H1 (cell line): ENCODE measurements around the gene TYRP1. TPM values are rescaled to one million over a fixed set of nuclear protein-coding genes. Genes with fewer than 3 reads are reported as not detected.

Experiments
- CTCF ChIA-PET: fragments of 300-600 bp; sonication (Branson Sonifier 250); formaldehyde crosslinking; loops from one replicate; lab custom pipeline; 2021; ENCODE audit not compliant: partially characterized antibody; lab: Charles Lee
- POLR2A ChIA-PET: fragments of 300-600 bp; sonication (Branson Sonifier 250); formaldehyde crosslinking; loops from one replicate; lab custom pipeline; 2021; ENCODE audit warnings: inconsistent platforms; ENCODE audit not compliant: partially characterized antibody; lab: Charles Lee
- DNase-seq, 2 experiments: peaks; one replicate each; pipeline versions ENCODE4 v3.0.0 to v3.0.0-alpha.2; 2010 to 2022; ENCODE audit warnings: low spot score in 2 of 2, low read depth in 1 of 2, mixed read lengths in 1 of 2
- FAIRE-seq: peaks from 2 replicates; lab custom pipeline; 2011; peaks lifted over from hg19 to GRCh38; lab: Jason Lieb, UNC
- H2AFZ ChIP-seq: 2 replicates; pipeline ENCODE4 v1.8.1; 2012; ENCODE audit warnings: low read length, inconsistent platforms
- H2AK5ac ChIP-seq: 2 replicates; pipeline ENCODE4 v1.6.1; 2013; ENCODE audit warnings: low read depth, low read length
- H2BK120ac ChIP-seq: replicated peaks from 2 replicates; pipeline ENCODE3; 2013; ENCODE audit warnings: low read depth, low read length, inconsistent platforms
- H2BK12ac ChIP-seq: 2 replicates; pipeline ENCODE4 v1.6.1; 2013; ENCODE audit warnings: low read depth, low read length
- H2BK15ac ChIP-seq: 2 replicates; pipeline ENCODE4 v1.6.1; 2013; ENCODE audit warnings: low read length
- H2BK20ac ChIP-seq: 2 replicates; pipeline ENCODE4 v1.6.1; 2013; ENCODE audit warnings: low read length
- H2BK5ac ChIP-seq: 2 replicates; pipeline ENCODE4 v1.6.1; 2013; ENCODE audit warnings: low read depth, low read length
- H3K14ac ChIP-seq: 2 replicates; pipeline ENCODE4 v1.6.1; 2013; ENCODE audit warnings: inconsistent platforms; ENCODE audit not compliant: insufficient read length
- H3K18ac ChIP-seq: 2 replicates; pipeline ENCODE4 v1.6.1; 2013; ENCODE audit warnings: low read length; ENCODE audit errors: extremely low read depth
- H3K23ac ChIP-seq: 2 replicates; pipeline ENCODE4 v1.6.1; 2013; ENCODE audit warnings: inconsistent platforms; ENCODE audit not compliant: insufficient read length
- H3K23me2 ChIP-seq: 2 replicates; pipeline ENCODE4 v1.6.1; 2013; ENCODE audit warnings: low read depth, low read length
- H3K27ac ChIP-seq: 2 replicates; pipeline ENCODE4 v1.6.1; 2011; ENCODE audit warnings: low read depth, low read length, inconsistent platforms
- H3K27me3 ChIP-seq, 4 experiments: replicated peaks in 1 of 4; 1 replicate in 1 of 4; 2 replicates in 3 of 4; pipeline versions ENCODE4 v1.6.1 to v1.8.1; 2011 to 2013; ENCODE audit warnings: low read length in 3 of 4, mild to moderate bottlenecking in 3 of 4, inconsistent platforms in 2 of 4, mixed read lengths in 2 of 4, moderate library complexity in 1 of 4; ENCODE audit not compliant: control insufficient read depth in 3 of 4, insufficient read depth in 3 of 4; ENCODE audit errors: extremely low read depth in 1 of 4
- H3K36me3 ChIP-seq, 4 experiments: 2 replicates each; pipeline versions ENCODE4 v1.6.1 to v1.8.1; 2011 to 2013; ENCODE audit warnings: mild to moderate bottlenecking in 4 of 4, low read length in 3 of 4, moderate library complexity in 2 of 4, control low read depth in 1 of 4, inconsistent platforms in 1 of 4; ENCODE audit not compliant: insufficient read depth in 4 of 4, control insufficient read depth in 2 of 4
- H3K4ac ChIP-seq: replicated peaks from 2 replicates; pipeline ENCODE3; 2013; ENCODE audit warnings: low read length, low read depth, mixed read lengths, inconsistent platforms; ENCODE audit not compliant: insufficient read length
- H3K4me1 ChIP-seq, 4 experiments: replicated peaks in 1 of 4; 1 replicate in 1 of 4; 2 replicates in 3 of 4; pipeline versions ENCODE4 v1.6.1 to v1.8.1; 2011 to 2013; ENCODE audit warnings: low read length in 3 of 4, inconsistent platforms in 2 of 4, mixed read lengths in 1 of 4; ENCODE audit not compliant: insufficient read depth in 4 of 4, control insufficient read depth in 3 of 4
- H3K4me2 ChIP-seq, 2 experiments: 2 replicates each; pipeline versions ENCODE4 v1.6.1 to v1.8.1; 2011 to 2013; ENCODE audit warnings: low read depth in 2 of 2, low read length in 2 of 2, control low read depth in 1 of 2, inconsistent platforms in 1 of 2, mild to moderate bottlenecking in 1 of 2; ENCODE audit not compliant: insufficient read depth in 1 of 2
- H3K4me3 ChIP-seq, 4 experiments: fragments of 200-600, 300-600 bp in 1 of 4; sonication (generic), shearing (Covaris generic), sonication (Bioruptor Twin) in 1 of 4; 2 replicates each; pipeline versions ENCODE4 v1.5.1 to v1.8.1; 2011 to 2016; ENCODE audit warnings: low read length in 4 of 4, low read depth in 3 of 4, control low read depth in 2 of 4, inconsistent platforms in 2 of 4, mild to moderate bottlenecking in 2 of 4, mixed read lengths in 1 of 4, moderate library complexity in 1 of 4; ENCODE audit not compliant: insufficient read depth in 2 of 4; ENCODE audit errors: extremely low read depth in 1 of 4
- H3K56ac ChIP-seq: replicated peaks from 2 replicates; pipeline ENCODE3; 2013; ENCODE audit warnings: low read depth, mild to moderate bottlenecking, mixed read lengths, low read length, inconsistent platforms; ENCODE audit not compliant: insufficient read length
- H3K79me1 ChIP-seq: 2 replicates; pipeline ENCODE4 v1.6.1; 2013; ENCODE audit warnings: low read depth, low read length, control low read depth
- H3K79me2 ChIP-seq, 2 experiments: 2 replicates each; pipeline versions ENCODE4 v1.6.1 to v1.8.1; 2012 to 2013; ENCODE audit warnings: low read length in 2 of 2, mild to moderate bottlenecking in 2 of 2, inconsistent platforms in 1 of 2; ENCODE audit not compliant: insufficient read depth in 2 of 2, control insufficient read depth in 1 of 2
- H3K9ac ChIP-seq, 4 experiments: replicated peaks in 1 of 4; 1 replicate in 1 of 4; 2 replicates in 3 of 4; pipeline versions ENCODE4 v1.6.1 to v1.8.1; 2011 to 2013; ENCODE audit warnings: low read depth in 3 of 4, low read length in 3 of 4, control low read depth in 2 of 4, mild to moderate bottlenecking in 2 of 4, moderate library complexity in 2 of 4, inconsistent platforms in 1 of 4; ENCODE audit errors: extremely low read depth in 1 of 4
- H3K9me3 ChIP-seq, 2 experiments: 2 replicates each; pipeline versions ENCODE4 v1.6.1 to v1.8.1; 2012 to 2013; ENCODE audit warnings: mild to moderate bottlenecking in 2 of 2, moderate library complexity in 2 of 2, control low read depth in 1 of 2, inconsistent platforms in 1 of 2, low read depth in 1 of 2, low read length in 1 of 2, mixed read lengths in 1 of 2; ENCODE audit not compliant: insufficient read depth in 2 of 2
- H4K20me1 ChIP-seq, 2 experiments: replicated peaks in 1 of 2; 2 replicates each; pipeline versions ENCODE3 to v1.8.1; 2011 to 2013; ENCODE audit warnings: inconsistent platforms in 2 of 2, low read length in 2 of 2, mild to moderate bottlenecking in 1 of 2; ENCODE audit not compliant: insufficient read depth in 2 of 2, control insufficient read depth in 1 of 2
- H4K5ac ChIP-seq: 2 replicates; pipeline ENCODE4 v1.6.1; 2013; ENCODE audit warnings: low read length, low read depth, mixed read lengths, inconsistent platforms; ENCODE audit not compliant: insufficient read length
- H4K8ac ChIP-seq: 2 replicates; pipeline ENCODE4 v1.8.0; 2013; ENCODE audit warnings: mild to moderate bottlenecking, moderate library complexity, low read length, inconsistent platforms; ENCODE audit not compliant: insufficient read depth; ENCODE audit errors: extremely low read depth
- H4K91ac ChIP-seq: replicated peaks from 2 replicates; pipeline ENCODE3; 2013; ENCODE audit warnings: low read length, mixed read lengths, inconsistent platforms; ENCODE audit not compliant: insufficient read length
- ASH2L ChIP-seq: fragments of 200-600, 300-600 bp; sonication (generic); IDR thresholded peaks from one replicate; pipeline ENCODE4 v1.7.1; 2017; ENCODE audit warnings: low read length
- CBX5 ChIP-seq: fragments of 300-800, 300-1000 bp; sonication (generic); IDR thresholded peaks from 2 replicates; pipeline ENCODE4 v1.7.1; 2016; ENCODE audit warnings: antibody characterized with exemption, low read length, low read depth
- CREB1 ChIP-seq: IDR thresholded peaks from 2 replicates; pipeline ENCODE4 v1.6.1; 2012; ENCODE audit warnings: inconsistent platforms
- EP300 ChIP-seq, 2 experiments: IDR thresholded peaks; 1 replicate in 1 of 2; 2 replicates in 1 of 2; pipeline ENCODE4 v1.6.1; 2011 to 2012; ENCODE audit warnings: low read depth in 2 of 2, low read length in 2 of 2, mild to moderate bottlenecking in 2 of 2, borderline replicate concordance in 1 of 2, inconsistent platforms in 1 of 2, moderate library complexity in 1 of 2
- GABPA ChIP-seq: IDR thresholded peaks from 2 replicates; pipeline ENCODE4 v1.6.1; 2011; ENCODE audit warnings: mild to moderate bottlenecking, low read length, moderate library complexity, borderline replicate concordance; ENCODE audit not compliant: insufficient read depth
- KDM4A ChIP-seq: IDR thresholded peaks from one replicate; pipeline ENCODE4 v1.7.1; 2012; ENCODE audit warnings: low read depth, mild to moderate bottlenecking, moderate library complexity, low read length, inconsistent platforms; ENCODE audit not compliant: severe bottlenecking
- NANOG ChIP-seq: IDR thresholded peaks from 2 replicates; pipeline ENCODE4 v1.6.1; 2011; ENCODE audit warnings: low read length, low read depth, mild to moderate bottlenecking, inconsistent platforms; ENCODE audit not compliant: insufficient read depth, poor library complexity, severe bottlenecking
- NRF1 ChIP-seq: IDR thresholded peaks from 2 replicates; pipeline ENCODE4 v1.6.1; 2011; ENCODE audit warnings: mild to moderate bottlenecking, low read depth, low read length, improper control_type of control experiment
- PHF8 ChIP-seq: fragments of 200-600 bp; sonication (generic); conservative IDR thresholded peaks from 2 replicates; pipeline ENCODE4 v1.7.1; 2012; ENCODE audit warnings: low read depth, mild to moderate bottlenecking, inconsistent platforms, low read length, moderate library complexity
- SP1 ChIP-seq: IDR thresholded peaks from 2 replicates; pipeline ENCODE4 v1.6.1; 2011; ENCODE audit warnings: low read depth, low read length
- SRF ChIP-seq: IDR thresholded peaks from 2 replicates; pipeline ENCODE4 v1.6.1; 2011; ENCODE audit warnings: mild to moderate bottlenecking, low read depth, low read length, moderate library complexity
- TAF7 ChIP-seq: optimal IDR thresholded peaks from 2 replicates; pipeline ENCODE3; 2011; ENCODE audit warnings: low read depth, mild to moderate bottlenecking, inconsistent platforms, low read length, moderate library complexity, borderline replicate concordance
- WGBS, 2 experiments: shearing (Covaris generic) in 1 of 2; methylation state at CpG; one replicate each; pipeline versions ENCODE4 v1.1.6 to v1.1.7; 2013 to 2015; ENCODE audit warnings: low lambda C conversion rate in 2 of 2, mixed read lengths in 2 of 2, inconsistent platforms in 1 of 2, low coverage in 1 of 2, missing lambda C conversion rate in 1 of 2; ENCODE audit not compliant: insufficient replicate concordance in 2 of 2, insufficient coverage in 1 of 2, insufficient read length in 1 of 2; ENCODE audit errors: extremely low coverage in 1 of 2, missing lambda C conversion rate in 1 of 2; 5-methylcytosine and 5-hydroxymethylcytosine counted together
- polyA plus RNA-seq, 7 experiments: library from polyadenylated mRNA; depleted of rRNA in 3 of 7; stranded (reverse) in 5 of 7; unstranded in 2 of 7; fragments of >200 nt in 5 of 7; fragments of 200-250 nt in 2 of 7; gene quantifications; 1 replicate in 5 of 7; 2 replicates in 1 of 7; 4 replicates in 1 of 7; pipeline versions ENCODE4 v1.2.1 to v1.2.3, GENCODE V29; 2011 to 2013; ENCODE audit warnings: missing spikeins in 2 of 7, mixed read lengths in 2 of 7
- total RNA-seq: library from RNA; stranded (reverse); fragmentation: NEBNext Ultra II Directional; extraction: Animal tissue kit (Norgen Biotek cat#: 25700); gene quantifications from 2 replicates; pipeline ENCODE4 v1.2.1, GENCODE V29; 2021
- TF ChIP-seq, protein P1 (sequence below): IDR thresholded peaks from 2 replicates; pipeline ENCODE4 v1.6.1; 2012; ENCODE audit warnings: inconsistent platforms

Gene TYRP1
- total and polyA plus RNA-seq, 2 of the 8 experiments (the other 6 are each of a cell fraction or from before 2014, with no cell fraction given), result 0.15 TPM; not detected in 1

GRCh38 chr9:12759761-12760160 is 66.6 kb downstream of the TYRP1 start:
- no peak overlapping the region for H2BK12ac ChIP-seq
- TF ChIP-seq ASH2L, result no peak
- TF ChIP-seq CREB1, result no peak
- TF ChIP-seq, protein P1, sequence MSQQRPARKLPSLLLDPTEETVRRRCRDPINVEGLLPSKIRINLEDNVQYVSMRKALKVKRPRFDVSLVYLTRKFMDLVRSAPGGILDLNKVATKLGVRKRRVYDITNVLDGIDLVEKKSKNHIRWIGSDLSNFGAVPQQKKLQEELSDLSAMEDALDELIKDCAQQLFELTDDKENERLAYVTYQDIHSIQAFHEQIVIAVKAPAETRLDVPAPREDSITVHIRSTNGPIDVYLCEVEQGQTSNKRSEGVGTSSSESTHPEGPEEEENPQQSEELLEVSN, result no peak
- TF ChIP-seq KDM4A, result no peak
- no peak for TF ChIP-seq TAF7
- TF ChIP-seq PHF8, result no peak
- TF ChIP-seq CBX5, result no peak
- no peak for TF ChIP-seq NRF1
- TF ChIP-seq SRF, result no peak
- no peak for TF ChIP-seq NANOG
- TF ChIP-seq EP300 (IDR thresholded peaks at IDR 0.05; ENCODE audit: borderline replicate concordance in 1 of 2, low read depth in 2 of 2, low read length in 2 of 2), result no peak
- no peak for TF ChIP-seq GABPA
- TF ChIP-seq SP1, result no peak
- H3K14ac ChIP-seq, result no peak overlapping the region
- no peaks in the 10 kb centered on the region for H3K4me1 ChIP-seq
- H3K23me2 ChIP-seq, result no peaks in the 10 kb centered on the region
- H3K36me3 ChIP-seq, result no peaks in the 10 kb centered on the region
- no peak overlapping the region for H3K18ac ChIP-seq
- H3K27me3 ChIP-seq, result no peaks in the 10 kb centered on the region
- H2BK120ac ChIP-seq, result no peak overlapping the region
- no peaks in the 10 kb centered on the region for H4K20me1 ChIP-seq
- H2AFZ ChIP-seq, result peak overlapping the region; percentile 40; the same call in 1 of the 2 replicates
- no peak overlapping the region for H3K56ac ChIP-seq
- no peak overlapping the region for H3K9ac ChIP-seq
- no peak overlapping the region for H3K4me3 ChIP-seq
- no peak overlapping the region for H3K27ac ChIP-seq
- no peaks in the 10 kb centered on the region for H3K9me3 ChIP-seq
- no peaks in the 10 kb centered on the region for H3K79me2 ChIP-seq
- POLR2A ChIA-PET, result no interaction called here
- no peak overlapping the region for H2BK5ac ChIP-seq
- H3K79me1 ChIP-seq, result no peaks in the 10 kb centered on the region
- no peak for FAIRE-seq
- H4K8ac ChIP-seq, result no peak overlapping the region
- no peak overlapping the region for H3K23ac ChIP-seq
- H3K4ac ChIP-seq, result no peak overlapping the region
- no peak overlapping the region for H2AK5ac ChIP-seq
- 90% methylated on average over 1 of the region's 1 CpG; no CpG with 5 or more reads in 1 of the 2 experiments for WGBS, 2 experiments
- DNase-seq, result no peak
- H2BK20ac ChIP-seq, result no peak overlapping the region
- no peak overlapping the region for H2BK15ac ChIP-seq
- no peak overlapping the region for H4K91ac ChIP-seq
- no peak overlapping the region for H4K5ac ChIP-seq
- CTCF ChIA-PET, result interaction anchor here (0.6 to 1.0 kb wide), 5 partner anchors 16 to 58 kb away, joined by 3 to 4 read pairs (median 3); no protein-coding TSS in a partner anchor
- H3K4me2 ChIP-seq, result no peak overlapping the region
